Dedifferentiated amniotic fluid mesenchymal stem cell (primary cell): ENCODE measurements around the gene GPT2.

Experiments used
- DNase-seq: peaks from one replicate; pipeline ENCODE4 v3.0.0-alpha.2; 2016; ENCODE audit errors: extremely low spot score

The GPT2 gene, protein sequence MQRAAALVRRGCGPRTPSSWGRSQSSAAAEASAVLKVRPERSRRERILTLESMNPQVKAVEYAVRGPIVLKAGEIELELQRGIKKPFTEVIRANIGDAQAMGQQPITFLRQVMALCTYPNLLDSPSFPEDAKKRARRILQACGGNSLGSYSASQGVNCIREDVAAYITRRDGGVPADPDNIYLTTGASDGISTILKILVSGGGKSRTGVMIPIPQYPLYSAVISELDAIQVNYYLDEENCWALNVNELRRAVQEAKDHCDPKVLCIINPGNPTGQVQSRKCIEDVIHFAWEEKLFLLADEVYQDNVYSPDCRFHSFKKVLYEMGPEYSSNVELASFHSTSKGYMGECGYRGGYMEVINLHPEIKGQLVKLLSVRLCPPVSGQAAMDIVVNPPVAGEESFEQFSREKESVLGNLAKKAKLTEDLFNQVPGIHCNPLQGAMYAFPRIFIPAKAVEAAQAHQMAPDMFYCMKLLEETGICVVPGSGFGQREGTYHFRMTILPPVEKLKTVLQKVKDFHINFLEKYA

DNA sequence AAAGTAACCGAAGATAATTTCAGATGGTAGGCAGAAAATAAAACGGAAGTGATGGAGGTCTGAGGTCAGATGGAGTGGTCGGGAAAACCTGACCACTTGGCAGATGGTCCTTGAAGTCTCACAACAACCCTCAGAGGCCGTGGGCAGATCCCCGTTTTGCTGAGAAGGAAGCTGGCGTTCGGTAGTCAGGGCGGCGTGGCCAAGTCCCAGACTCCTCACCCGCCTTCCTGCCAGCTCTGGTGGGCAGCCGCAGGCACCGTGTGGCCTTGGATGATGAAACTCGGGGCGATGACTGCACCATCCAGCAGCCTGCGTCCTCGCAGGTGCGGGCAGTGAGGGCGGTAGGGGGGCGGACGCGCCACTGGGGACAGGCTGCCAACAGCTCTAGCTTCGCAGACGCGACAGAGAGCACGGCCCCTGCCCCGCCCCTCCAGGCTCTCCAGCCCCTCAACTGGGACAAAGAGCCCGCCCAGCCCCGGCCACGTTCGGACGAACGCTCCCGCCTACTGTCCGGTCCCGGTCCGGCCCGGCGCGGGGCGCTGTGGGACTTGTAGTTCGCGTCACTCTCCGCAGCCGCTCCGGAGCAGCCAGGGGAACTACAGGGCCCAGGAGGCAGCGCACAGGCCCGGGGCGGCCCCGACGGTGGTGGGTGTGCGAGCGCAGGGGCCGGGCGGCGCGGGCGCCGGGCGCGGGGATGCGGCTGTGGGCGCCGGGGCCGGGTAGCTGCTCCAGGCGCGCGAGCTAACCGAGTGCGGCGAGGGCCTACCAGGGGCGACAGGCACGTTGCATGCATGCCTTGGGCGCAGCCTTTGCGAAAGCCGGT lies at the start of gene GPT2:
GPT2 (plus strand) TSS at position 673 of the 823 bp plus-strand sequence. CDS start 354 bp downstream, outside the sequence.
- peak; percentile 95 for DNase-seq

DNA sequence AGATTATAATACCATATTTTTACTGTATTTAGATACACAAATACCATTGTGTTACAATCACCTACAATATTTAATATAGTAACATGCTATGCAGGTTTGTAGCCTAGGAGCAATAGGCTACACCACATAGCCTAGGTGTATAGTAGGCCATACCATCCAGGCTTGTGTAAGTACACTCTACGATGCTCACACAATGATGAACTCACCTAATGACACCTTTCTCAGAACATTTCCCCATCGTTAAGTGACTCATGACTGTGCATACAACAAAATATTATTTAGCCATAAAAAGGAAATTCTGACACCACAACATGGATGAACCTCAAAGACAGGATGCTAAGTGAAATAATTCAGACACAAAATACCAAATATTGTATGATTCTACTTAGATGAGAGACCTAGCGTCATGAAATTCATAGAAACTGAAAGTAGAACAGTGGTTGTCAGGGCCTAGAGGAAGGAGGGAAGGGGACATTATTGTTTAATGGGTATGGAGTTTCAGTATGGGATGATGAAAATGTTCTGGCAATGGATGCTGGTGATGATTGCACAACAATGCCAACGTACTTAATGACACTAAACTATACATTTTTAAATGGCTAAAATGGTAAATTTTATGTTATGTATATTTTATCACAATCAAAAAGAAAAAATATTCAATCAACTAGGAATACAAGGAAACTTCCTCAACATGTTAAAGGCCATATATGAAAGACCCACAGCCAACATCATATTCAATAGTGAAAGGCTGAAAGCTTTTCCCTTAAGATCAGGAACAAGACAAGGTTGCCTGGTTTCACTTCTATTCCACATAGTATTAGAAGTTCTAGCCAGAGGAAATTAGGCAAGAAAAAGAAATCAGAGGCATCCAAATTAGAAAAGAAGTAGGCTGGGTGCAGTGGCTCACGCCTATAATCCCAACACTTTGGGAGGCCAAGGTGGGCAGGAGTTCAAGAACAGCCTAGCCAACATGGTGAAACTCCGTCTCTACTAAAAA lies 47.3 kb upstream of the GPT2 start:
- DNase-seq = no peak

DNA sequence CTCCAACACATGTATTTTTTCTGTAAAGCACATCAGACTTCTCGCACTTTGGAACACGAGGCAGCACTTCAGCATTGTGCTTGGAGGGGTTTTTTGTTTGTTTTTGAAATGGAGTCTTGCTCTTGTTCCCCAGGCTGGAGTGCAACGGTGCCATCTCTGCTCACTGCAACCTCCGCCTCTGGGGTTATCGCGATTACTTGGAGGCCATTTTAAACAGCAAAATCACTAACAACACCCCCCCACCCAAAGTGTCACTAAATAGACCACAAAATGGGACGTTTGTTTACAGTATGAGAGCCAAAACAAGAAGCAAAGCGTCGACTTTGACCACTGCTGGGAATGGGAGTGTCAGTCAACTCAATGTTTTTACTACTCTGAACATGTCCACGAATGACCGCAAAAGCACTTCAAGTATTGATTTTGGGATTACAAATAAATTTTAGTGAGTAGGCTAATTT lies 44.1 kb upstream of the GPT2 start:
- DNase-seq = no peak

DNA sequence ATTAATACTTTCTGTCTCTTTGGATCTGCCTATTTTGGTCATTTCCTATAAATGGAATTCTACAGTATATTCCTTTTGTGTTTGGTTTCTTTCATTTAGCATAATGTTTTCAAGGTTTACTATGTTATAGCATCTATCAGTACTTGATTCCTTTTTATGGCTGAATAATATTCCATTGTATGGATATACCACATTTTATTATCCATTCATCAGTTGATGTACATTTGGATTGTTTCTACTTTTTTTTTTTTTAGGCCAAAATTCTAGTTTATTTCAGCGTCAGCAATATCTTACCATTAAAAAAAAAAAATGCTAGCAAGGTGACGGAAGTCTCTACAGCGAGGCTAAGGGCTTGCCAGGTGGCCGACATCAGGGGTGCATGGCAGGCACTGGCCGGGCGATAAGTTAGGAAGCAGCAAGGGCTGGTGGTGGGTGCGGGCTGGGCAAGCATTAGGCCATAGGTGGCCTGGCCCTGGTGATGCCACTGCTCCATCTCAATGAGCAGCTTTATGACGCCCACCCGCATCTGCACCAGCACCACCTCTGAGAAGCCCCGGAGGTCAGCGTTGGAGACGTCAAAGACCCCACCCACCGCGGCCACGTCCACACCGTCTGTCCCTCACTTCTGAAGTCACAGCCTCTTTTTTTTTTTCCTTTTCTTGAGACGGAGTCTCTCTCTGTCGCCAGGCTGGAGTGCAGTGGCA lies 41.8 kb upstream of the GPT2 start:
- DNase-seq = no peak

DNA sequence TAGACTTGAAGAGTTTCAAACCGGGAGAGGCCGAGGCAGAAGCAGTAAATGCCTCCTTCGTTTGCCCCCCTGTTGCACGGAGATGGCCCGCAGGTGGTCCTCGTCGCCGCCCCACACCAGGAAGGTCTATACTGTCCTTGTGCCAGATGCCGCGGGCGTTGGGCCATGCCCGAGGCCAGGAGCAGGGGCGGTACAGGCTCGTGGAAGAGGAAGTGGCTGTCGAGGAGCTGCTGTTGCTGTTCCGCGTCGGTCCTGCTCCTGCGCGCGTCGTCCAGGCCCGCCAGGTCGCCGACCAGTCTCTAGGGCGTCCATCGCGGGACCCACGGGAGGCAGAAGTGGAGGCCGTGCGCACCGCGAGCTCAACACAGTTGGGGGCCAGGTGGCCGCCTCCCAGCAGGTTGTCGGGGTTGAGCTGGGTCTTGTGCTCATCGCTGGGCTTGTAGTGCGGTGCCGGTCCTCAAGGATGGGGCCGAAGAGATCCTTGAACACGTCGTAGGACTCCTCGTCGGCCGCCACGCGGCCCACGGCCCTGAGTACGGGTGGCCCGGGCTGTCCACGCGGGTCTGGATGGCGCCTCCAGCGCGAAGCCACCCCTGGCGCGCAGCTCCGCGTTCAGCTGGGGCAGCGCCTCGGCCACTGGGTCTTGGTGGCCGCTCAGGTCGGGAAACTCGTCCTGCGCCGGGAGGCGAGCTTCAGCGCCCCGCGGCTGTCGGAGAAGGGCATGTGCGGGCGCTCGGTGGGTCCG lies 40.1 kb upstream of the GPT2 start:
- DNase-seq = no peak

DNA sequence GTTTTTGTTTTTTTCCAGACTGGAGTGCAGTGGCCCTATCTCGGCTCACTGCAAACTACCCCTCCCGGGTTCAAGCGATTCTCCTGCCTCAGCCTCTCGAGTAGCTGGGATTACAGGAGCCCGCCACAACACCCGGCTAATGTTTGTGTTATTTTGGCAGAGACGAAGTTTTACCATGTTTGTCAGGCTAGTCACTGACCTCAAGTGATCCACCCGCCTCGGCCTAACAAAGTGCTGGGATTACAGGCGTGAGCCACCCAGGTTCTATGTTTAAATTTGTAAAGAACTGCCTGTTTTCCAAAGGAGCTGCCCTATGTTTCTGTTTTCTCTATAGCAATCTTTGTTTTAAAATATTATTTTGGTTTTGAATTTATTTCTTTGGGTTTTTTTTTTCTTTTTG lies 39.4 kb upstream of the GPT2 start:
- no peak for DNase-seq

DNA sequence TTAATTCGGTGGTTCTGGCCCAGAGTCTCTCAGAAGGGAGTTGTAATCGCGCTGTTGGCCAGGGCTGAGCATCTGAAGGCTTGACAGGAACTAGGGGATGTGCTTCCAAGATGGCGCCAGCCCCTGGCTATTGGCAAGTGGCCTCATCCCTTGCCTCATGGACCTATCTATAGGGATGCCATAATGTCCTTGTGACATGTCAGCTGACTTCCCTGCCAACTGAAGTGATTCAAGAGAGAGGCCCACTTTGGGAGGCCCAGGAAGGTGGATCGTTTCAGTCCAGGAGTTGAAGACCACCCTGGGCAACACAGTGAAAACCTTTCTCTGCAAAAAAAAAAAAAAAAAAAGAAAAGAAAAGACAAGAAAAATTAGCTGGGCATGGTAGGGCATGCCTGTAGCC lies 38.2 kb upstream of the GPT2 start:
- DNase-seq = no peak

DNA sequence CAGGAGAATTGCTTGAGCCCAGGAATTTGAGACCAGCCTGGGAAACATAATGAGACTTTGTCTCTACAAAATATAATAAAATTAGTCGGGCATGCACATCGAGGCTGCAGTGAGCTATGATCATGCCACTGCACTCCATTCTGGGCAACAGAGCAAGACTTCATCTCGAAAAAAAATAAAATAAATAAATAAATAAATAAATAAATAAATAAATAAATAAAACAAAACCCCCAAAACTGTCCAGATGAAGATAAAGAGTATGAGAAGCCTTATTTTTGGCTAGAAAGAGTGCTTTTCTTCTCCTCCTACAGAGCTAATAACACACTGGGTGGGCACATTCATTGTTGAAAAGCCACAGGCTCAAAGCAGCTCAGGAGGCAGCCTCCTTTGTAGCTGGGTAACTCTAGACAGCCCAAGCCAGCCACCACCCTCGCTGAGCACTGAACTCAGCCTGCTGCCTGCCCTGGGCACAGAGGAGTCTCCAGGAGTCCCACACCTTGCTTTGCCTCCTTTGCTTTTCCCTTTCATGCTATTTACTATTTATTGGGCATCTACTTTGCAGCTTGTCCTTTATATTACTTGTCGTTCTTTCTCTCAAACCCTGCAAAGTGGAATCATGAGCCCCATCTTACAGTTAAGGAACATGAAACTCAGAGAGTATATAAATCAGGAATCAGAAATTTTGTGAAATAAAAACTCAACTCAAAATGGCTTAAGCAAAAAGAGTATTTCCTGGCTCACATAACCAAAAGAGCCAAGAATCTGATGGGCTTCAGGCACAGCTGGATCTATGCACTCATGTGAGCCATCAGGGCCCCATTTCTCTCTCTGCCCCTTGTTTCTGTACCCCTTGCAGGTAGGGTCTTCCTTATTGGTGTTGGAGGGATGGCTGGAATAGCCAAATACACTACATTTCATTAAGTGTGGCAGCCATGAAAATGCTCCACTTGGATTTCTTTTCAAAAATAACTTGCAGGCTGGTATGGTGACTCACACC lies 35.1 kb upstream of the GPT2 start:
- DNase-seq = no peak

DNA sequence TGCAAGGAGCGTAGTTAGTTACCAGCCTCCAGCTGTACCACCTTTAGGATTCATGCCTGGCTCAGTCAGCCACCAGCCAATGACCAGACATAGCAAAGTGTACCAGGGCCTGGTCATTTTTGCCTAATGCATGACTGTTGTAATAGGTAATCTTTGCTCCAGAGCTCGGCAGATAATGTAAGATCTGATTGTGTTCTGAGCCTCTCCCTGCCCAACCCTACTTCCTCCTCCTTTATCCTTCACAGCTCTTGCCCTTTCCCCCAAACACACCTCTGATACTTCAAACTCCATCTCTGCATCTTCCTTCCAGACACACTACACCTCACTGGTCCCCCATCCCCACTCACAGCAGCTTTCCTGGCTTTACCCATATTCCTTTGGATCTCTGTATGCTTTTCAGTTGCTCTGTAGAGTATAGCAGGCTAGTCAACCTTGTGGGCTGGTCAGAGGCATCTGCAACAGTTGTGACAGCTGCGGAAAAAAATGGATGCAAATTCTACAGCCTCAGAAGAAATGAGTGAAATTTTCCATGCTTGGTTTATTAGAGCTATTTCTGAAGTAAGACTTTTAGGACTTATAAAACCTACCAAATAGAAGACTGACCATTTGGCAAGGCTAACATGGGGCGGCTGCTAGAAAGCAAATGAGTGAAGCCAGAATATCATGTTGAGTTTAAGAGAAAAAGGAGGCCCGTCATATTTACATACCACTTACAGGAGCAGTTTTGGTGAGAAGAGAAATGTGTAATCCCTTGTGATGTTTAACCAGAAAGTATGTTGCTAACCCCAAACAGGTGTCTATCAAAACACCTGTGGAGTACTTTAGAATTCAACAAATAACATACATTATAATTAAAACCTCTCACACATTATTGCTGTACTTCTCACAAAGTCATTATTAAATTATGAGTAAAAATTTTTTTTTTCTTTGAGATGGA lies 33.3 kb upstream of the GPT2 start:
- DNase-seq = no peak

DNA sequence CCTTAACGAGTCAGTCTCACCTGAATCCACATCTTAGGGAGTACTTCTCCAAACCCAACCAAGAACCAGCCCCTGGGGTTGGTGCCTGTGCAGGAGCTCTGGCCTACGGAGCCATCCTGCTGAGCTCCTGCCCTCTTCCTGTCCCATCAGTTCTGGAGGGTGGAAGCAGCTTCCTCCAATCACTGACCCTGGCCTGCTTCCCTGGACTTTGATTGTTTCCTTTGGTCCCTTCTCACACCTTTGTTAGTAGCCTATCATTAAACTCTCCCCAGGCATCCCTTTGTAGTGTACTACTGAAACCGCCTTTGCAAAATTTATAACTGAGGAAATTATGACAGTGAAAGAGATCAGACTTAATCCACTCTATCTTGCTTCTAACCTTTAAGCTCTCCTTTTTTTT lies 32.0 kb upstream of the GPT2 start:
- no peak for DNase-seq

DNA sequence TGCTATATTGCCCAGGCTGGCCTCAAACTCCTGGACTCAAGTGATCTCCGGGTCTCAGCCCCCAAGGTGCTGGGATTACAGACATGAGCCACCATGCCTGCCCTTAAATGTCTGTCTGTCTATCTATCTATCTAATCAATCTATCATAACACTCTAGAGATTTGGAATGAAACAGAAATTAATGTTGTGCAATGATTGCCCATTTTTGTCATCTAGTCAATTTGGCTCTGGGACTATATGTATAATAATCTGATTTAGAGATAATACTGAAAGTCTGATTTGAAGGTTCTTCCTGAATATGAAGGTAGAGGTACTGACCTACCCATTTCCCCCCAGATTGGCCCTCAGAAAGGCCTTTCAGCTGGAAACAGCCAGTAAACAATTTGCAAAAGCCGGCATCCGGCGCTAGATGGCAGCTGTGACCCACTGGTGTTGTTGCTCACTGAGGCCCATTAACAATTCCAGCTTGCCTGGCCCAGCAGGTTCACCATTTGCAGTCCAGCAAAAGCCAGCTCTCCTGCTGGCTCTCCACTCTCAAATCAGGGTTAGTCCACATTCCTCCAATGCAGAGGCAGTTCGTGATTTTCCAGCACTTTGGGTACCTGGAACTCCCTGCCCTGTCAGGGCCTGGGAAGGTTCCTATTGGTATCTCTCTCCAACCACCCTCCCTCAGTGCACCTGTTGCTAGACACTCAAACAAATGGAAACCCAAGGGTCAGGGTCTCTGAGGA lies 30.3 kb upstream of the GPT2 start:
- peak; percentile 79 for DNase-seq

DNA sequence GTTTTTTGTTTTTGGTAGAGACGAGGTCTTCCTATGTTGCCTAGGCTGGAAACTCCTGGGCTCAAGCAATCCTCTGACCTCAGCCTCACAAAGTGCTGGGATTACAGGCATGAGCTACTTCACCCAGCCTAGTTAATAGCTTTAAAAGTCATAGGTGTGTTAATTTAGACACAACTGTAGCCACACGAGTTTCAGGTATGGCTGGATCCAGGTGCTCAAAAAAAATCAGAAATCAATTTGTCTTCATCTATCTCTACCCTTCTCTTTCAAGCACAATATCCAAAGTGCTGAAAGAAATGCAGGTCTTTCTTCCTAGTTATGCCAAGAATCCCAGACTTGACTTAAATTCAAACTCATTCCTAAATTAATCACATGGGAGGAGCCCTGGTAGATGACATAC lies 29.3 kb upstream of the GPT2 start:
- DNase-seq = no peak

DNA sequence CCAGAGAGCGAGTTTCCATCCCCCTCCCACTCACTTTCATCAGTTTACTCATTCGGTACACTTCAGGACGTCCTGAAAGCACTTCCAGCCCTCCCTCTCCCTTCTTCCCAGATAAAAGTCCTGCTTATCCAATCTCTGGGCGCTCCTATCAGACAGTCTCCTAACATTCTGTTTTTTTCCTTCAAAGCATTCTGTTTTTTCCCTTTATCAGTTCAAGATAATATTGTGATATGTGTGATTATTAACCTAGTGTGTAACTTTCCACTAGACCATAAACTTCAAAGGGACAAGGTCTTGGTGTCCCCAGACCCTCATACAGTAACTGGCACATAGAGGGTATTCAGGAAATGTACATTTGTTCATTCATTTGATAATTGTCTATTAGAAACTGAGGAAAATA lies 28.8 kb upstream of the GPT2 start:
- DNase-seq = no peak

DNA sequence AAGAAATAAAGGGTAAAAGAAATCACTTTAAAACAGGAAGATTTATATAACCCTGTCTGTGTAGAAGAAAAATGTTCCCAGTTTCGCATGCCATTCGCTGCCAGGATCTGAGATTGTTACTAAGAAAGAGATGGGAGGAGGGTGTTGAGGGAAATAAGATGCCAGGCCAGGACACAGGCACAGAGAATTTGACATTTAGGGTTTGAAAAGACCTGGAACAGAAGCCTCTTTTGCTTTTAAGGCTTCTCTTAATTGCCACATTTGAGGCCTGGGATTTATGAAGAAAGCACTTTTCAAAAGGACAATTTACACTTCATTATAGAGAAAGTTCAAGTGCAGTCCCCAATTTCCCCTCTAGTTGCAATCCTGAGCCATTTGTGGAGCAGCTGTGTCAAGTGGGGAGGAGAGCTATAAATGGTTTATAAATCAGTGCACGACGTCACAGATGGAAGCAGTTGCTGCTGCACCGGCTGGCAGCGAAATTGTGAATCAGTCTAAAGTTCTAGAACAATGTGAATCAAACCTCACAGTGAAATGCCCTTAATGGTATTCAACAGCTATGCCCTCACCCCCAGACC lies 26.7 kb upstream of the GPT2 start:
- DNase-seq = peak; percentile 27

DNA sequence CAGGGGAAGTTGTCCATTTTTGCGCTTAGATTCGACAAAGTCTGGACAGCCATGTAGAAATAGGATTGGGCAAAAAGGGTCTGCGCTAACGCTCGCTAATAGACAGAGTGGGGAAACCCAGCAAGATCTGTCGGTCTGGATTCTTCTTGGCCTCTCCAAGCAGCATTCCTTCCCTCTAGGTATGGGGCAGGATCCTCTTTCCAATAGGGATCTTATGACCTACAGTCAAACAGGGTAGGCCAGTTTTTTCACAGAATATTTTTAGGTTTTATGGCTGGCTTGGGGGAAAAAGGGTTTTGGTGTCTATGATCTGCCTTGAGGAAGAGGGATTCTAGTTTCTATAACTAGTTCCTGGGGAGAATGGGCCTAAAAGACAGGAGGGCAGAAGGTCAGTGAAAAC lies 26.0 kb upstream of the GPT2 start:
- no peak for DNase-seq

DNA sequence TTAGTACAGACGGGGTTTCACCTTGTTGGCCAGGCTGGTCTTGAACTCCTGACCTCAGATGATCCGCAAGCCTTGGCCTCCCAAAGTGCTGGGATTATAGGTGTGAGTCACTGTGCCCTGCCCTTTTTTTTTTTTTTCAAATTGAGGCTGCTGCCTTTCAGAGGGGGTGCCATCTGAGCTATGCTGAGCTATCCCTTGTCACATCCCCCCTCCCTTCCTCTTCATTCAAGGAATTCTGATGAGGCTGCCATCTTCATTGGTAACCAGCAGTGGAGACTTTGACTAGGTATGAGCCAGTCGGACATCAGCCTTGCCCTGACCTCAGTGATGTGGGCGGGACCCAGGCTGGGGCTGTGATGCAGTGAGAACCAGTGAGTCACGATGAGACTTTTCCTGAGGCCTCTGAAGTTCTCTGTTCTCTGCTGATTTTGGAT lies 24.4 kb upstream of the GPT2 start:
- DNase-seq = peak; percentile 46
